Activated CD4-positive, alpha-beta T cell treated with anti-CD3 and anti-CD28 coated beads for 48 hours (primary cell): ENCODE results near the gene ADCYAP1R1.
A peak's percentile ranks its signal among the peaks of the same experiment; 100 is the strongest.

Experiments used
- DNase-seq: peaks from one replicate; pipeline ENCODE4 v3.0.0-alpha.2; 2020

Gene ADCYAP1R1

GRCh38 chr7:31107106-31108090, 55.3 kb downstream of the ADCYAP1R1 start:
- no peak for DNase-seq

- DNase-seq, result no peak
These were observed 56.1 kb downstream of the ADCYAP1R1 start for GRCh38 chr7:31108097-31108657.

DNA sequence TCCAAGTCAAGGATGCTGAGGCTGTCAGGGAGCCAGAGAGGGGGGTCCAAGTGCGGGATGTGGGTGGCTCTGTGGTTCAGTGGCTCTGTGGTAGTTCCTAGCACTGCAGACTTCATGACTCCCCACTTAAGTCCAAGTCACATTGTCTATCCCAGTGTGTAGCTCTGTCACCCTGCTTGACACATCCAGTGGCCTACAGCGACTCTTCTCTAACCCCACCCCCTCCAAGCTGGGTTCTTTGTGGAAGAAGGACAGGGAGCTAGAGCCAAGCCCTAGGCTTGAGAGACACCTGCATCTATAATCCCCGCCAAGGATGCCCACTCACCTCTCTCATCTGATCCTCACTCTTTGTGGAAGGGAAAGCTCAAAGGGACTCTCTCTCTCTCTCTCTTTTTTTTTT, 57.6 kb downstream of the ADCYAP1R1 start:
- no peak for DNase-seq

DNA sequence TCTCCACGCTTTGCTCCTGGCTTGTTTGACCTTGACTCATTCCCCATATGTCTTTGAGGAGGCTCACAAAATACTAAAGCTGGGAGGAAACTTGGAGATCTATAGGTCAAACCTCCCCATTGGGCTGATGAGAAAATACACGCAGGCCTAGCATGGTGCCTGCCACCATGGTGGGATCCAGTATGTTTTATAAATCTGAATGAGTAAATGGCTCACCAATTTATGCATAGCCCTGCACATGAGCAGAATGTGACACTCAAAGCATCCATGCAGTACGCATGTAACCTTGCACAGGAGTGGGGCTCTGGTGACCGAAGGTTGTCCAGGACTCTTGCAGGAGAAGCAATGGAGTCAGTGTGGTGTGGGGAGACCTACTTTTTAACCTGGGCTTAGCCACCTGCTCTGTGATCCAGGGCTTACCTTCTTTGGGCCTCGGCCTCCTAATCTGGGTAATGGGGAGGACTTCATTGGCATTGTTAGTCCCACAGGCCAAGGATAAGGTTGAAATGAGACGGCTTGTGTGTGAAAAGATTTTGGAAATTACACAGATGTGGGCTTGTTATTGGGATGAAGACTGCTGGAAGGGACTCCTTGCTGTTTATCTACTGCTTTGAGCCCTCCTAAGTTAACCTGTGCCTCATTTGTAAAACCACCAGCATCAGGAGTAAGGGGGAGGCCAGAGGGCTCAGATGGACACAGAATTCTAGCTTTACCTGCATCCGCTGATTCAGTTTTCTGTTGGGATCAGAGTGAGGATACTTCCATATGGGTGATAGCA, 58.4 kb downstream of the ADCYAP1R1 start:
- DNase-seq, result no peak

DNA sequence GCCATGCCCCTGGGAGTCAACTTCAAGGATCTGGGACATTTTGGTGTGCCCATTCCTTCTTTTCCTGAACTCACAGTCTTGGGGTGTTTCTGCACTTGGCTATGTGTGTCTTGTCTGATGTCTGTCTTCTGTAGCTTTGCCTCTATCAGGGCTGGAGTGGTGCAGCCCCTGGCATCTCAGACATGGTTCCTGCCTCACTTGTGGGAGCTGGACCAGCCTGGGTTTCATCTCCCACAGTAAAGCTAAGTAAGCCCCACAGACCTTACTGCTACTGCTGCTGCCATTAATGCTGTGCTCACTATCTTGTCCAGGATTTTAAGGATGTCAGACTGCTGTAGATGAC, 59.0 kb downstream of the ADCYAP1R1 start:
- DNase-seq, result no peak

GRCh38 chr7:31113660-31114059, 61.6 kb downstream of the ADCYAP1R1 start:
- DNase-seq, result no peak

- DNase-seq, result no peak
These were observed 62.7 kb downstream of the ADCYAP1R1 start for GRCh38 chr7:31114593-31115343.

DNA sequence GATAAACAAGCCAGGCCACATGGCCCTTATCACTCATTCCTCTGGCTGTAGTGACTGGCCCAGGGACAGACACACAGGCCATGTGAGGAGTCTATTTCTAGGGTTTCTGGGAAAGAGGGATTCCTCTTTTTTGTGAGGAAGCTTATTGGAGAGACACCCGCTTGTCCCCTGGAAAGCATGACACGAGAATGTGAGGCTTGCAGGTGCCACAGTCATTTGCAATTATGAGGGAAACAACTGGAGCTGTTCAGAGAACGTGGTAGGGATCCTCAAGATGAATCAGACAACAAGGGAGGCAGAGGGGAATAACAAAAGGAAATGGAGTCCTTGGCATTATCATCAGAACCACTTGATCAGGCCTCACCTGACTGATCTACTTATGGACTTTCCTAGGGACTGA, 64.5 kb downstream of the ADCYAP1R1 start:
- no peak for DNase-seq

DNA sequence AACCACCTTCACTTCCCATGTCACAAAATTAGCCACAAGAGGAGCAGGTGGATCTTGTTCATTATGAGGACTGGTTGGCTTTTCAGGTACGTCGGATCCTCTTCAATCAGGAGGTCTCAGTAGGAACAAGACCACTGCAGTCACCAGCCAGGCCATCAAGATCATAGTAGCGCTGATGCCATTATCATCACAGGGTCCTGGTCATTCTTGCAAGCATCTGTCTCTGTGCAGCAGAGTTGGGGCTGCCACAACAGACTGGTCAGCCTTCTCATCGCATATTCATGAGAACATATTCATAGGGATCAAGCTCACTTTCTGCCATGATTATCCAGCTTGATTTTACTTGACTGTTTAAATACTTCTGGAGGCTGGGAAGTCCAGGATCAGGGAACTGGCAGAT, 67.1 kb downstream of the ADCYAP1R1 start:
- DNase-seq, result no peak

DNA sequence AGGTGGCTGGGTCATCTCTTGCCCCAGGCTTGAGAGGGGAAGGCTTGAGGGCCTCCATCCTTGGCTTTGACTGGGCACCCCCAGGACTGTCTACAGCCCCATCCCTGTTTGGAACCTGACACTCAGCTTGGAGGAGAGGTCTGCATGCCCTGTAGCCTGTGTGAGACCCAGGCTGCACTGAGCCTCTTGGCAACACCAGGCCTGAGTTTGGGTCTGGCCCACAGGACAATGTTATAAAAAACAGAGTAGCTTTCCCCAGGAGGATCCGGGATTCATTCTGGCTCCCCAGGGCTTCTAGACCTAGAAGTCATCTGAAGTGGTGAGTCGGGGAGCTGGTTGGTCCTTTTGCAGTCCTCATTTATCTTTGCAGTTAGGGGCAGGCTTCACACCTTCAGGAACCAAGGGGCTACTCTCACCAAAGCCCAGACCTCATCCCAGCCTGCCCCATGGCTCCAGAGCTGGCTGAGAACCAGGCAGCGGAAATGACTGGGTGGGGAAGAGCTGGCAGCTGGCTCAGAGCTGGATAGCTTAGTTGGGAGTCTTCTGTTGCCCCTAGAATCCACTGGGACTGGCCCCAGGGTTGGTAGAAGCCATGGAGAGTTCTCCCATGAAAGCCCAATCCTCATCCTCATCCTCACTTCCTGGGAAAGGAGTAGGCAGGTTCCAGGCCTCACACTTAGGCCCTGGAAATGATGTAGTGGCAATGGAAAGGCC, 68.8 kb downstream of the ADCYAP1R1 start:
- no peak for DNase-seq

DNA sequence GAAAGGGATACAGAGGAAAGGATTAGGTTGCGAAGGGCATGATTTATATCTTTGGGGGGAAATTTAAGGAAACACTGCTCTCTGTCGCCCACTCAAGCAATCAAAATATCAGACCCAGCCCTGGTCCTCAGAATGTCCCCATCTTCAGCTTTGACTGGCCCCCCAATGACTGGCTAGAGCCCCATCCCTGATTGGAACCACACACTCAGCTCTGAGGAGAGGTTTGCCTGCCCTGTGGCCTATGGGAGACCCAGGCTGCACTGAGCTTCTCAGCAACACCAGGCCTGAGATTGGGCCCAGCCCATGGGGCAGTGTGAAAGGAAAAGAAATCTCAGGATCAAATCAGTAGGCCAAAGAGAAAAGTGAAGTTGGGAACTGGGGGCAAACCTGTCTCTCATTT, 69.5 kb downstream of the ADCYAP1R1 start:
- DNase-seq, result no peak

- DNase-seq, result peak; percentile 60
These were observed 70.5 kb downstream of the ADCYAP1R1 start for GRCh38 chr7:31122649-31123058.

- DNase-seq, result no peak
These were observed 71.2 kb downstream of the ADCYAP1R1 start for GRCh38 chr7:31123321-31123720.

DNA sequence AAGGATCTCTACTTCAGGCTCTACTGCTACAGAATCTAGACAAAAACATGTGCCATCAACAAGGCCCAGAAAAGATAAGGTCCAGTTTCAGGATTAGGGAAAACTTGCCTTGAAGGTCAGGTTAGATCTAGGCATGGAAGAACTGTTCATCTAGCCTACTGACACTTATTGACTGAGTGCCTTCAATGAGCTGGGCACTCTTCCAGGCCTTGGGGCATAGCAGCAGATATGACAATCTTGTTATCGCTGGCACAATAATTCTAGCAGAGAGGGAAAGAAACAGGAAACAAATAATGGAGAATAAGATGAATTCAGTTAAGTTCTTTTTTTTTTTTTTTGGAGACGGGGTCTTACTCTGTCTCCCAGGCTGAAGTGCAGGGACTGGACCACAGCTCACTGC, 71.6 kb downstream of the ADCYAP1R1 start:
- no peak for DNase-seq

DNA sequence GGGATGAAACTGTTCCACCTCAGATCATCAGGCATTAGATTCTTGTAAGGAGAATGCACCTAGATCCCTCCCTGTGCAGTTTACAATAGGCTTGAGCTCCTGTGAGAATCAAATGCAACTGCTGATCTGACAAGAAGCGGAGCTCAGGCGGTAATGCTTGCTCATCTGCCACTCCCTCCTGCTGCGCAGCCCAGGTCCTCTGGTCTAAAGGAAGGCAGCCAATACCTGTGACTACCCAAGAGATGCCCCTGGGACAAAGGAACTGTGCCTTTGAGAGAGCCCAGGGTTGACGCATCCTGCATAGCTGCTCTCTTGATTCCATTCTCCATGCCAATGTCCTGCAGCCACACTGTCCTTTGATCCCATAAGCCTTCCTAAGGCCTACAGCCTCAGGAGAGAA, 73.1 kb downstream of the ADCYAP1R1 start:
- no peak for DNase-seq

DNA sequence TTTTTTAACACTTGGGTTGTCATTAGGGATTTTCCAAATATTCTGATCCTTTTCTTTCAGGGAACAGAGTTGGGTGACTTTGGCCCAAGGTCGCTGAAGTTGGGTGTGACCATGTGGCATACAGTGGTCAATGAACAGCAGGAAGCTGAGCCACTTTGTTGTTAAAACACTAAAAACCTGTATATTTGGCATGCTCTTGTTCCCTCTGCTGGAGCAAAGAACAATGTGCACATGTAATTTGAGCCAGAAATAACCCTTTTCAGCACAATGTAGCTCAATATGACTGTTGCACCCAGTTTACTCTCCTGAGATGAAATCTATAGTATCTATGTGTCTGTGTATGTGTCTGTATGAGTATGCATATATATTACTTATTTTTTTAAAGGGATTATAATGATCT, 74.9 kb downstream of the ADCYAP1R1 start:
- DNase-seq, result no peak

DNA sequence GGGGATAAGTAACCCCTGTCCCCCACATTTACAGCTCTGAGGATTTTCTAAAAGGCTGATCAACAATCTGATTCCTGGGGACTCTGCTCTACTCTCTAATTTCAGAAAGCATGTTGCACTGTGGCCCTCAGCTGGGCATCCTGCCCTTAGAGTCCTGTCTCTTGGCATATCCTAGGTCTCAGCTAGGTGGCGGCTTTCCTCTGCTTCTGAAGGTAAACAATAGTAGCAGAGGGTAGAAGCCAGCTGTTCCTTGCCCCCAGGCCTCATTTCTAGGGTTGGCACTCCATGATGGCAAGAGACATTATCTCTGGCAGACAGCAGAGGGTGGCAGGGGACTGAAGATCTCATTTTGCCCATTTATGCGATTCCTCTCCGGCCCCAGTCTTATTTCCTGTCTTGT, 77.0 kb downstream of the ADCYAP1R1 start:
- no peak for DNase-seq

DNA sequence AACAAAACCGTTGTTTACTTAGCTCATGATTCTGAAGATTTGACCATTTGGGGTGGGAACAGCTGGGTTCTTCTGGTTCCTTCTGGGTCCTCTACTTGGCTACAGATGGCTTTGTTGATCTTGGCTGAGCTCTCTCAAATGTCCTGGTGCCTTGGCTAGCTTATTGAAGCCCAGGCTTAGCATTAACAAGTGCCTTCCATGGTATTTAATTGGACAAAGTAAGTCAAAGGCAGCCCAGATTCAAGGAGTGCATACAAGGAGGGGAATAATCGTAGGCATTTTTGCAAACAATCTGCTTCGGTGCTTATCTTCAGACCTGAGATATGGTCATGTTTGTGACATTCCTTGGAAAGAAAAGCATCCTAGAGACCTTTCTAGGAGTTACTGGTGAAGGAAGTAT, 81.4 kb downstream of the ADCYAP1R1 start:
- DNase-seq, result no peak

DNA sequence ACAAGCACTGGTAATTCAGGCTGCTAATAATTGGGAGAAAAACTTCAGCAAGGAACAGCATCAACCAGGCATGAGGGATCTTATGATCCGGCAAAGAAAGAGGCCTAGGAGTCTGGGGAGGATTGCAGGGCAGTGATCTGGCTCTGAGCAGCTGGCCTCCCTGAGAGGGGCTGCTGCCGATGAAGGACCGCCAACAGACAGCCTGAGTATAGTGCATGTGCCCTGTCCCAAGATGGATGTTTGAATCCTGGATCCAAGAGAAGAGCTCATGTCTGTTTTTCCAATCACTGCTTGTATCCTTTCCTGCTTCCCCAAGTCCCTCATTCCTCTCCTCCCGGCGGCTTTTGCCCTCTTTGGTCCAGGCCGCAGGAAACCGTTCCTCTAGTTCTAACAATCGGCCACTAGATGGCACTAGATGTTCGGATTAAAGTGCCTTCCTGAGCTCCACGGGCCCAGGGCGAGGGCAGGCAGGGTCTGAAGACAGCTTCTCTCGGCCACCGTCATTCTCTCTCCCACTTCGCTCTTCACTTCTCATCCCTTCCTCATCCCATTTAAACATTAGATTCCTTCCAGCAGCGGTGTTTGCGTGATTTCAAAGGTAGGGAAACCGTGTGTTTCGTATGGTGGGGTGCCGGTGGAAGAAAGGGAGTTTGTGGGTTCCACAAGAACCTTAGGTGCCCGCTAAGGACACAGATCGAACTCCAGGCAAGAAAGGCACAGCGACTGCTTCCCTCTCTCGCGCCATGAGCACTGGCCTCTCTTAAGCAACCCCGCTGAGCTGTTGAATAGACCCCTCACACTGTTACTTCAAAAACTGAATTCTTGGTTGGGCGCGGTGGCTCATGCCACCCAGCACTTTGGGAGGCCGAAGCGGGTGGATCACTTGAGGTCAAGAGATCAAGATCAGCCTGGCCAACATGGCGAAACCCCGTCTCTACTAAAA, 82.4 kb downstream of the ADCYAP1R1 start:
- DNase-seq, result peak; percentile 64

DNA sequence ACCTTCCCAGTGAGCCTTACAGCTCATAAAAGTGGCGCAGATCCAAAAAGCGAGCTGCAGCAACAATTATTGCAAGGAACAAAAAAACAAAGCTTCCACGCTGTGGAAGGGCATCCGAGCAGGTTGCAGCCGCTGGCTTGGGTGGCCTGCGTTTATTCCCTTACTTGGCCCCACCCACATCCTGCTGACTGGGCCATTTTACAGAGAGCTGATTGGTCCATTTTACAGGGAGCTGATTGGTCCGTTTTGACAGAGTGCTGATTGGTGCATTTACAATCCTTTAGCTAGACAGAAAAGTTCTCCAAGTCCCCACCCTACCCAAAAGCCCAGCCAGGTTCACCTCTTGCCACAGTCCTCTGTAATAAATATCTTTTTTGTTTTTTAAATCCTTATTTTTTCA, 85.1 kb downstream of the ADCYAP1R1 start:
- no peak for DNase-seq

- DNase-seq, result no peak
These were observed 93.2 kb downstream of the ADCYAP1R1 start for GRCh38 chr7:31145339-31145738.
